SK-N-SH (cell line): ENCODE results near the gene ABCF1. TPM values are rescaled to one million over a fixed set of nuclear protein-coding genes. Genes with fewer than 3 reads are reported as not detected.

Source experiments
- CTCF ChIA-PET: fragments of 300-600, 350-600 bp; formaldehyde crosslinking; extraction: SDS; loops from one replicate; lab custom pipeline; 2021; lab: Yijun Ruan, JAX
- POLR2A ChIA-PET: fragments of 350-600 bp; sonication (Branson Sonifier 250); formaldehyde crosslinking; extraction: SDS; loops from one replicate; lab custom pipeline; 2020; ENCODE audit warnings: antibody characterized with exemption, inconsistent platforms; lab: Yijun Ruan, JAX
- DNase-seq: peaks from one replicate; pipeline ENCODE4 v3.0.0; 2012
- H2AFZ ChIP-seq: fragments of 200-600 bp; sonication (generic); 2 replicates; pipeline ENCODE4 v1.8.1; 2016; ENCODE audit warnings: antibody characterized with exemption, mild to moderate bottlenecking, low read depth
- H3F3A ChIP-seq: fragments of 200-600 bp; sonication (generic); replicated peaks from 2 replicates; pipeline ENCODE3; 2016; ENCODE audit warnings: antibody characterized with exemption, mild to moderate bottlenecking; ENCODE audit not compliant: insufficient read depth
- H3K27ac ChIP-seq, 2 experiments: fragments of 200-500 bp in 1 of 2; fragments of 200-600 bp in 1 of 2; sonication (Bioruptor generic) in 1 of 2; sonication (generic), shearing (Covaris generic) in 1 of 2; 2 replicates each; pipeline versions ENCODE4 v1.5.1 to v1.6.1; 2014 to 2016; ENCODE audit warnings: low read depth in 2 of 2, inconsistent platforms in 1 of 2, low read length in 1 of 2, mild to moderate bottlenecking in 1 of 2, mixed read lengths in 1 of 2
- H3K27me3 ChIP-seq: fragments of 200-600 bp; sonication (generic), shearing (Covaris generic); 2 replicates; pipeline ENCODE4 v1.6.1; 2016; ENCODE audit warnings: mixed run types; ENCODE audit not compliant: insufficient read depth
- H3K36me3 ChIP-seq, 2 experiments: fragments of 200-500 bp in 1 of 2; fragments of 200-600 bp in 1 of 2; sonication (Bioruptor generic) in 1 of 2; sonication (generic) in 1 of 2; replicated peaks in 1 of 2; 2 replicates each; pipeline versions ENCODE3 to v1.5.1; 2014 to 2016; ENCODE audit warnings: low read length in 1 of 2, mild to moderate bottlenecking in 1 of 2; ENCODE audit not compliant: insufficient read depth in 2 of 2, control insufficient read depth in 1 of 2
- H3K4me1 ChIP-seq, 2 experiments: fragments of 200-500 bp in 1 of 2; fragments of 200-600 bp in 1 of 2; sonication (Bioruptor generic) in 1 of 2; sonication (generic), shearing (Covaris generic) in 1 of 2; 2 replicates each; pipeline versions ENCODE4 v1.5.1 to v1.6.1; 2014 to 2016; ENCODE audit warnings: low read depth in 1 of 2, low read length in 1 of 2, mixed run types in 1 of 2; ENCODE audit not compliant: insufficient read depth in 2 of 2, control insufficient read depth in 1 of 2
- H3K4me2 ChIP-seq: fragments of 200-600 bp; sonication (generic), shearing (Covaris generic); 2 replicates; pipeline ENCODE4 v1.6.1; 2017; ENCODE audit warnings: mixed run types
- H3K4me3 ChIP-seq, 2 experiments: fragments of 200-500 bp in 1 of 2; fragments of 200-600 bp in 1 of 2; sonication (Bioruptor generic) in 1 of 2; sonication (generic), shearing (Covaris generic) in 1 of 2; 2 replicates each; pipeline versions ENCODE4 v1.5.1 to v1.8.1; 2014 to 2016; ENCODE audit warnings: low read depth in 2 of 2, inconsistent platforms in 1 of 2, low read length in 1 of 2, mild to moderate bottlenecking in 1 of 2, mixed read lengths in 1 of 2, moderate library complexity in 1 of 2
- H3K79me2 ChIP-seq: fragments of 200-600 bp; sonication (generic); 2 replicates; pipeline ENCODE4 v1.8.1; 2017; ENCODE audit warnings: mild to moderate bottlenecking; ENCODE audit not compliant: insufficient read depth
- H3K9ac ChIP-seq: fragments of 200-600 bp; sonication (generic); 2 replicates; pipeline ENCODE4 v1.6.1; 2017; ENCODE audit warnings: mixed run types
- H3K9me2 ChIP-seq: fragments of 200-600 bp; sonication (generic); 2 replicates; pipeline ENCODE4 v1.6.1; 2017; ENCODE audit warnings: mixed run types
- H3K9me3 ChIP-seq: fragments of 200-600 bp; sonication (generic); 2 replicates; pipeline ENCODE4 v1.6.1; 2017; ENCODE audit warnings: mixed run types, mild to moderate bottlenecking, moderate library complexity
- H4K20me1 ChIP-seq: fragments of 200-600 bp; sonication (generic); 2 replicates; pipeline ENCODE4 v1.6.1; 2017; ENCODE audit warnings: mild to moderate bottlenecking, mixed run types; ENCODE audit not compliant: insufficient read depth
- ELF1 ChIP-seq: IDR thresholded peaks from 2 replicates; pipeline ENCODE4 v1.4.0; 2012
- EZH2phosphoT487 ChIP-seq: fragments of 200-600 bp; sonication (generic); IDR thresholded peaks from 2 replicates; pipeline ENCODE4 v1.6.1; 2017; ENCODE audit warnings: low read depth, mixed run types, mild to moderate bottlenecking, antibody characterized with exemption, moderate library complexity, borderline replicate concordance
- FOSL2 ChIP-seq: IDR thresholded peaks from 2 replicates; pipeline ENCODE4 v1.4.0; 2012; ENCODE audit warnings: low read depth, mild to moderate bottlenecking, moderate library complexity, borderline replicate concordance
- FOXM1 ChIP-seq: IDR thresholded peaks from 2 replicates; pipeline ENCODE4 v1.4.0; 2012; ENCODE audit warnings: low read depth, mild to moderate bottlenecking
- GATA2 ChIP-seq: sonication (generic); formaldehyde crosslinking; IDR thresholded peaks from 2 replicates; pipeline ENCODE4 v1.5.0; 2020; ENCODE audit warnings: mild to moderate bottlenecking, missing genetic modification reagents
- MEF2A ChIP-seq: IDR thresholded peaks from 2 replicates; pipeline ENCODE4 v1.4.0; 2012; ENCODE audit warnings: low read depth, borderline replicate concordance
- MXI1 ChIP-seq: IDR thresholded peaks from 2 replicates; pipeline ENCODE4 v1.6.1; 2012; ENCODE audit warnings: mild to moderate bottlenecking, low read depth, low read length, improper control_type of control experiment
- NFIC ChIP-seq: IDR thresholded peaks from 2 replicates; pipeline ENCODE4 v1.4.0; 2012; ENCODE audit warnings: borderline replicate concordance
- NRF1 ChIP-seq: IDR thresholded peaks from 2 replicates; pipeline ENCODE4 v1.6.1; 2012; ENCODE audit warnings: low read depth, mild to moderate bottlenecking, low read length
- RCOR1 ChIP-seq: fragments of 150-350 bp; IDR thresholded peaks from 2 replicates; pipeline ENCODE4 v1.6.1; 2017; ENCODE audit warnings: antibody characterized with exemption, low read length
- RFX5 ChIP-seq: IDR thresholded peaks from 2 replicates; pipeline ENCODE4 v1.6.1; 2012; ENCODE audit warnings: mild to moderate bottlenecking, improper control_type of control experiment, low read length
- RXRA ChIP-seq: IDR thresholded peaks from 2 replicates; pipeline ENCODE4 v1.4.0; 2012; ENCODE audit warnings: low read depth, mild to moderate bottlenecking, borderline replicate concordance
- SMC3 ChIP-seq: IDR thresholded peaks from 2 replicates; pipeline ENCODE4 v1.6.1; 2012; ENCODE audit warnings: low read depth, low read length, improper control_type of control experiment
- TAF1 ChIP-seq: IDR thresholded peaks from 2 replicates; pipeline ENCODE4 v1.6.1; 2012; ENCODE audit warnings: low read depth, mild to moderate bottlenecking, low read length, moderate library complexity, borderline replicate concordance
- YY1 ChIP-seq: IDR thresholded peaks from 2 replicates; pipeline ENCODE4 v1.4.0; 2012; ENCODE audit warnings: low read depth, mild to moderate bottlenecking
- WGBS: methylation state at CpG from one replicate; pipeline ENCODE4 v1.1.6; 2017; ENCODE audit warnings: low lambda C conversion rate; 5-methylcytosine and 5-hydroxymethylcytosine counted together
- polyA plus RNA-seq, 3 experiments: library from polyadenylated mRNA; depleted of rRNA; stranded (reverse); fragments of >200 nt; gene quantifications; 2 replicates each; pipeline ENCODE4 v1.2.3, GENCODE V29; 2012
- TF ChIP-seq, protein P1 (sequence below): IDR thresholded peaks from 2 replicates; pipeline ENCODE4; 2012
- TF ChIP-seq, protein P2 (sequence below): fragments of 200-600 bp; sonication (generic); IDR thresholded peaks from 2 replicates; pipeline ENCODE4 v1.6.1; 2017; ENCODE audit warnings: antibody characterized with exemption, mild to moderate bottlenecking, moderate library complexity
- TF ChIP-seq, protein P3 (sequence below): fragments of 150-350 bp; IDR thresholded peaks from 2 replicates; pipeline ENCODE4 v1.6.1; 2017; ENCODE audit warnings: antibody characterized with exemption, low read length, low read depth, borderline replicate concordance
- TF ChIP-seq, protein P4 (sequence below): fragments of 150-350 bp; IDR thresholded peaks from 2 replicates; pipeline ENCODE4 v1.6.1; 2016; ENCODE audit warnings: mild to moderate bottlenecking, low read depth, low read length
- TF ChIP-seq, protein P5 (sequence below): IDR thresholded peaks from 2 replicates; pipeline ENCODE4 v1.4.0; 2012; ENCODE audit warnings: low read depth, borderline replicate concordance

Gene ABCF1
- polyA plus RNA-seq, 1 of the 3 experiments (the other 2 are of a cell fraction) = 53.4 TPM

DNA sequence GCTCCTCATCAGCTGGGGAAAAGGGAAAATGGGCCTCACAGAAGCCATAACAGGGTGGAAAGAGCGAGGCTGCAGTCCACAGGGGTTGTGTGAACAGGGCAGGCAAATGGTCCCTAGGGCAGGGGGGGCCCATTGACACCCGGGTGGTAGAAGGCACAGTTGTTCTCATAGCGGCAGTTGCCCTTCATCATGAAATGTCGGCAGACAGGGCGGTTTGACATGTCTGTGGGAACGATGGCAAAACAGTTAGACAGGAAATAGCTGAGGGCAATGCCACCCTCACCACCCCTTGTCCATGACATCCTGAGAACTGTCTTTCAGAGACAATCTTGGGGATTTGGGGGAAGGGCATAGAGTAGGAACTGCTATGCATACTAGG is 30.2 kb downstream of the ABCF1 start:
- H3K4me3 ChIP-seq = no peak overlapping the region
- ChIA-PET CTCF (interaction anchor here (1.6 to 9.9 kb wide), 3 partner anchors 9 to 57 kb away, joined by 7 to 118 read pairs (median 18); no protein-coding TSS in a partner anchor), POLR2A (interaction anchor here (1.2 to 2.4 kb wide), 5 partner anchors 8 to 14 kb away, joined by 3 to 18 read pairs (median 6); no protein-coding TSS in a partner anchor)
- 90% methylated on average over 6 of the region's 6 CpGs for WGBS
- H3K27me3 ChIP-seq = no peaks in the 10 kb centered on the region
- no peaks in the 10 kb centered on the region for H3K9me3 ChIP-seq
- no peaks in the 10 kb centered on the region for H3K9me2 ChIP-seq
- no peaks in the 10 kb centered on the region for H4K20me1 ChIP-seq
- no peak overlapping the region for H3K9ac ChIP-seq
- H3K27ac ChIP-seq = no peak overlapping the region
- no peak overlapping the region for H3K4me2 ChIP-seq
- no peak for TF ChIP-seq RCOR1
- no peak for TF ChIP-seq GATA2 (CRISPR knock-in tag)
- TF ChIP-seq SMC3 = no peak
- TF ChIP-seq, protein P1, sequence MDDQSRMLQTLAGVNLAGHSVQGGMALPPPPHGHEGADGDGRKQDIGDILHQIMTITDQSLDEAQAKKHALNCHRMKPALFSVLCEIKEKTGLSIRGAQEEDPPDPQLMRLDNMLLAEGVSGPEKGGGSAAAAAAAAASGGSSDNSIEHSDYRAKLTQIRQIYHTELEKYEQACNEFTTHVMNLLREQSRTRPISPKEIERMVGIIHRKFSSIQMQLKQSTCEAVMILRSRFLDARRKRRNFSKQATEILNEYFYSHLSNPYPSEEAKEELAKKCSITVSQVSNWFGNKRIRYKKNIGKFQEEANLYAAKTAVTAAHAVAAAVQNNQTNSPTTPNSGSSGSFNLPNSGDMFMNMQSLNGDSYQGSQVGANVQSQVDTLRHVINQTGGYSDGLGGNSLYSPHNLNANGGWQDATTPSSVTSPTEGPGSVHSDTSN = no peak
- TF ChIP-seq, protein P2, sequence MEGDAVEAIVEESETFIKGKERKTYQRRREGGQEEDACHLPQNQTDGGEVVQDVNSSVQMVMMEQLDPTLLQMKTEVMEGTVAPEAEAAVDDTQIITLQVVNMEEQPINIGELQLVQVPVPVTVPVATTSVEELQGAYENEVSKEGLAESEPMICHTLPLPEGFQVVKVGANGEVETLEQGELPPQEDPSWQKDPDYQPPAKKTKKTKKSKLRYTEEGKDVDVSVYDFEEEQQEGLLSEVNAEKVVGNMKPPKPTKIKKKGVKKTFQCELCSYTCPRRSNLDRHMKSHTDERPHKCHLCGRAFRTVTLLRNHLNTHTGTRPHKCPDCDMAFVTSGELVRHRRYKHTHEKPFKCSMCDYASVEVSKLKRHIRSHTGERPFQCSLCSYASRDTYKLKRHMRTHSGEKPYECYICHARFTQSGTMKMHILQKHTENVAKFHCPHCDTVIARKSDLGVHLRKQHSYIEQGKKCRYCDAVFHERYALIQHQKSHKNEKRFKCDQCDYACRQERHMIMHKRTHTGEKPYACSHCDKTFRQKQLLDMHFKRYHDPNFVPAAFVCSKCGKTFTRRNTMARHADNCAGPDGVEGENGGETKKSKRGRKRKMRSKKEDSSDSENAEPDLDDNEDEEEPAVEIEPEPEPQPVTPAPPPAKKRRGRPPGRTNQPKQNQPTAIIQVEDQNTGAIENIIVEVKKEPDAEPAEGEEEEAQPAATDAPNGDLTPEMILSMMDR = no peak
- no peak for TF ChIP-seq NFIC
- TF ChIP-seq MEF2A = no peak
- no peak for TF ChIP-seq EZH2phosphoT487
- no peak for TF ChIP-seq NRF1
- TF ChIP-seq, protein P3, sequence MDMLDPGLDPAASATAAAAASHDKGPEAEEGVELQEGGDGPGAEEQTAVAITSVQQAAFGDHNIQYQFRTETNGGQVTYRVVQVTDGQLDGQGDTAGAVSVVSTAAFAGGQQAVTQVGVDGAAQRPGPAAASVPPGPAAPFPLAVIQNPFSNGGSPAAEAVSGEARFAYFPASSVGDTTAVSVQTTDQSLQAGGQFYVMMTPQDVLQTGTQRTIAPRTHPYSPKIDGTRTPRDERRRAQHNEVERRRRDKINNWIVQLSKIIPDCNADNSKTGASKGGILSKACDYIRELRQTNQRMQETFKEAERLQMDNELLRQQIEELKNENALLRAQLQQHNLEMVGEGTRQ = no peak
- TF ChIP-seq, protein P4, sequence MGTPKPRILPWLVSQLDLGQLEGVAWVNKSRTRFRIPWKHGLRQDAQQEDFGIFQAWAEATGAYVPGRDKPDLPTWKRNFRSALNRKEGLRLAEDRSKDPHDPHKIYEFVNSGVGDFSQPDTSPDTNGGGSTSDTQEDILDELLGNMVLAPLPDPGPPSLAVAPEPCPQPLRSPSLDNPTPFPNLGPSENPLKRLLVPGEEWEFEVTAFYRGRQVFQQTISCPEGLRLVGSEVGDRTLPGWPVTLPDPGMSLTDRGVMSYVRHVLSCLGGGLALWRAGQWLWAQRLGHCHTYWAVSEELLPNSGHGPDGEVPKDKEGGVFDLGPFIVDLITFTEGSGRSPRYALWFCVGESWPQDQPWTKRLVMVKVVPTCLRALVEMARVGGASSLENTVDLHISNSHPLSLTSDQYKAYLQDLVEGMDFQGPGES = no peak
- no peak for TF ChIP-seq TAF1
- TF ChIP-seq, protein P5, sequence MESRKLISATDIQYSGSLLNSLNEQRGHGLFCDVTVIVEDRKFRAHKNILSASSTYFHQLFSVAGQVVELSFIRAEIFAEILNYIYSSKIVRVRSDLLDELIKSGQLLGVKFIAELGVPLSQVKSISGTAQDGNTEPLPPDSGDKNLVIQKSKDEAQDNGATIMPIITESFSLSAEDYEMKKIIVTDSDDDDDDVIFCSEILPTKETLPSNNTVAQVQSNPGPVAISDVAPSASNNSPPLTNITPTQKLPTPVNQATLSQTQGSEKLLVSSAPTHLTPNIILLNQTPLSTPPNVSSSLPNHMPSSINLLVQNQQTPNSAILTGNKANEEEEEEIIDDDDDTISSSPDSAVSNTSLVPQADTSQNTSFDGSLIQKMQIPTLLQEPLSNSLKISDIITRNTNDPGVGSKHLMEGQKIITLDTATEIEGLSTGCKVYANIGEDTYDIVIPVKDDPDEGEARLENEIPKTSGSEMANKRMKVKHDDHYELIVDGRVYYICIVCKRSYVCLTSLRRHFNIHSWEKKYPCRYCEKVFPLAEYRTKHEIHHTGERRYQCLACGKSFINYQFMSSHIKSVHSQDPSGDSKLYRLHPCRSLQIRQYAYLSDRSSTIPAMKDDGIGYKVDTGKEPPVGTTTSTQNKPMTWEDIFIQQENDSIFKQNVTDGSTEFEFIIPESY = no peak
- no peak for TF ChIP-seq MXI1
- TF ChIP-seq FOXM1 = no peak
- no peak for TF ChIP-seq ELF1
- no peak for TF ChIP-seq RXRA
- TF ChIP-seq YY1 = no peak
- TF ChIP-seq RFX5 = no peak
- TF ChIP-seq FOSL2 = no peak
- H3F3A ChIP-seq = peaks cover 35% of the 10 kb centered on the region
- no peaks in the 10 kb centered on the region for H3K4me1 ChIP-seq
- no peak overlapping the region for H2AFZ ChIP-seq
- no peak for DNase-seq
- H3K36me3 ChIP-seq = peaks cover 39 to 61% of the 10 kb centered on the region in 2 experiments
- no peaks in the 10 kb centered on the region for H3K79me2 ChIP-seq
